Tongue (tissue), 1 donor: ENCODE data around the gene CDIP1. TPM values are rescaled to one million over a fixed set of nuclear protein-coding genes. Genes with fewer than 3 reads are reported as not detected.

Experiments used
- total RNA-seq: library from RNA; depleted of rRNA; stranded (reverse); fragments of >200 nt; gene quantifications from one replicate; pipeline ENCODE4 v1.2.3, GENCODE V29; 2014

Gene CDIP1
- total RNA-seq, 1 donor from 2014 or later, result 10.6 TPM

Other genes with a start within 250 kb of the CDIP1 start
- 6.8 TPM for gene GLIS2, start 222.7 kb downstream of the CDIP1 start, total RNA-seq
- gene PAM16, start 187.5 kb downstream of the CDIP1 start, total RNA-seq, result 16.9 TPM
- gene VASN, start 166.9 kb downstream of the CDIP1 start, total RNA-seq, result 16.8 TPM
- 19.4 TPM for gene CORO7, start 122.2 kb downstream of the CDIP1 start, total RNA-seq
- 71.3 TPM for gene DNAJA3, start 112.9 kb downstream of the CDIP1 start, total RNA-seq
- gene NMRAL1, start 64.1 kb downstream of the CDIP1 start, total RNA-seq, result 27.7 TPM
- gene HMOX2, start 62.4 kb downstream of the CDIP1 start, total RNA-seq, result 28.5 TPM
- 0.72 TPM for gene C16orf96, start 17.6 kb upstream of the CDIP1 start, total RNA-seq
- gene UBALD1, start 76.1 kb upstream of the CDIP1 start, total RNA-seq, result 13.3 TPM
- gene MGRN1, start 86.1 kb upstream of the CDIP1 start, total RNA-seq, result 34.6 TPM
- gene NUDT16L1, start 154.8 kb upstream of the CDIP1 start, total RNA-seq, result 38.2 TPM
- gene ANKS3, start 195.5 kb upstream of the CDIP1 start, total RNA-seq, result 20.7 TPM
- 0.41 TPM for gene DNAAF8, start 195.8 kb upstream of the CDIP1 start, total RNA-seq
- 23.6 TPM for gene ZNF500, start 228.4 kb upstream of the CDIP1 start, total RNA-seq
- gene SEPTIN12, start 249.6 kb upstream of the CDIP1 start, total RNA-seq, result not detected